SJSA1 (cell line): ENCODE data around the gene KIF16B. TPM values are rescaled to one million over a fixed set of nuclear protein-coding genes. Genes with fewer than 3 reads are reported as not detected.

ENCODE experiments used
- DNase-seq, 2 experiments: peaks; one replicate each; pipeline ENCODE4 v3.0.0-alpha.2; 2015 to 2020; ENCODE audit warnings: low spot score in 2 of 2, low read depth in 1 of 2
- H3K27ac ChIP-seq: fragments of 250-450 bp; sonication (Bioruptor Pico); 2 replicates; pipeline ENCODE4 v1.5.1; 2020; ENCODE audit warnings: mild to moderate bottlenecking, moderate library complexity
- H3K27me3 ChIP-seq: fragments of 250-450 bp; sonication (Bioruptor Pico); replicated peaks from 2 replicates; pipeline ENCODE4 v1.5.1; 2020; ENCODE audit warnings: mild to moderate bottlenecking, moderate library complexity
- H3K36me3 ChIP-seq: fragments of 250-450 bp; sonication (Bioruptor Pico); 2 replicates; pipeline ENCODE4 v1.5.1; 2020; ENCODE audit warnings: mild to moderate bottlenecking
- H3K4me1 ChIP-seq: fragments of 250-450 bp; sonication (Bioruptor Pico); replicated peaks from 2 replicates; pipeline ENCODE4 v1.6.1; 2021; ENCODE audit warnings: mild to moderate bottlenecking
- H3K4me3 ChIP-seq: fragments of 250-450 bp; sonication (Bioruptor Pico); 2 replicates; pipeline ENCODE4 v1.5.1; 2020; ENCODE audit warnings: mild to moderate bottlenecking
- H3K9me3 ChIP-seq: fragments of 250-450 bp; sonication (Bioruptor Pico); replicated peaks from 2 replicates; pipeline ENCODE4 v1.5.1; 2020; ENCODE audit warnings: mild to moderate bottlenecking
- total RNA-seq: library from RNA; depleted of rRNA; stranded (reverse); fragments of >200 nt; shearing (Covaris generic); gene quantifications from 2 replicates; pipeline ENCODE4 v1.2.3, GENCODE V29; 2014; rRNA removed

Gene KIF16B
- 1.9 and 3.7 TPM in 2 replicates for total RNA-seq

GRCh38 chr20:16573001-16573965 is at the start of gene KIF16B:
Gene KIF16B, minus strand, starts transcription at chr20:16573448. Its CDS starts 173 bp downstream, at chr20:16573275.
- Histone ChIP-seq H3K27ac (no peak within 1 kb of the TSS), H3K27me3 (no peaks in the 10 kb centered on the region), H3K4me1 (no peaks in the 10 kb centered on the region), H3K9me3 (no peaks in the 10 kb centered on the region), H3K36me3 (no peaks in the 10 kb centered on the region), H3K4me3 (peak within 1 kb of the TSS; percentile 44)
- DNase-seq, result peak; percentile 69 to 72

GRCh38 chr20:16622501-16622900 is 49.3 kb upstream of the KIF16B start:
- Histone ChIP-seq H3K27me3 (no peaks in the 10 kb centered on the region), H3K36me3 (no peaks in the 10 kb centered on the region), H3K27ac (no peak overlapping the region), H3K9me3 (no peaks in the 10 kb centered on the region; the same call in 1 of the 2 replicates), H3K4me3 (no peak overlapping the region), H3K4me1 (no peaks in the 10 kb centered on the region)
- DNase-seq, result no peak

- no peak overlapping the region for H3K4me3 ChIP-seq
- H3K27me3 ChIP-seq, result no peaks in the 10 kb centered on the region
- H3K4me1 ChIP-seq, result no peaks in the 10 kb centered on the region
- no peak for DNase-seq
- no peak overlapping the region for H3K27ac ChIP-seq
- no peaks in the 10 kb centered on the region; the same call in 1 of the 2 replicates for H3K9me3 ChIP-seq
- H3K36me3 ChIP-seq, result no peaks in the 10 kb centered on the region
These were observed 48.3 kb upstream of the KIF16B start for GRCh38 chr20:16621435-16622141.

GRCh38 chr20:16620961-16621360 is 47.7 kb upstream of the KIF16B start:
- no peaks in the 10 kb centered on the region for H3K27me3 ChIP-seq
- no peaks in the 10 kb centered on the region for H3K4me1 ChIP-seq
- H3K27ac ChIP-seq, result no peak overlapping the region
- DNase-seq, result no peak
- H3K36me3 ChIP-seq, result no peaks in the 10 kb centered on the region
- no peaks in the 10 kb centered on the region; the same call in 1 of the 2 replicates for H3K9me3 ChIP-seq
- H3K4me3 ChIP-seq, result no peak overlapping the region

DNA sequence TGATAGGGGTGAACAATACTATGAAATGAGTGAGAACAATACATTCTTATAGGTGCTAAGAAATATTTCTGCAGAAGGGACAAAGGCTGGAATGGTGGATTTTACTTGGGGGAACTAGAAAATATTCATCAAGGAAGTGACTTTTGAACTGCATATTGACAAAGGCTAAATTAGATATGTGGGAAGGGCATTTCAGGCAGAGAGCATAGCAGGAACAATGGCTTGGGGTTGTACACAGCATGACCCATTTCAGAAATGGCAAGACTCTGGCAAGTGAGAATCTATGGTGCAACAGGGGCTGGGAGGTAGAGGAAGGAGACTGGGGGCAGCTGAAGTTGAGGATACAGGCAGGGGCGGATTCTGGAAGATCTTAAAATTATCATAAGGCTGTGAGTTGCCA is 46.7 kb upstream of the KIF16B start:
- no peaks in the 10 kb centered on the region for H3K27me3 ChIP-seq
- H3K9me3 ChIP-seq, result no peaks in the 10 kb centered on the region; the same call in 1 of the 2 replicates
- no peak for DNase-seq
- no peak overlapping the region for H3K4me3 ChIP-seq
- no peaks in the 10 kb centered on the region for H3K36me3 ChIP-seq
- H3K4me1 ChIP-seq, result no peaks in the 10 kb centered on the region
- H3K27ac ChIP-seq, result no peak overlapping the region

DNA sequence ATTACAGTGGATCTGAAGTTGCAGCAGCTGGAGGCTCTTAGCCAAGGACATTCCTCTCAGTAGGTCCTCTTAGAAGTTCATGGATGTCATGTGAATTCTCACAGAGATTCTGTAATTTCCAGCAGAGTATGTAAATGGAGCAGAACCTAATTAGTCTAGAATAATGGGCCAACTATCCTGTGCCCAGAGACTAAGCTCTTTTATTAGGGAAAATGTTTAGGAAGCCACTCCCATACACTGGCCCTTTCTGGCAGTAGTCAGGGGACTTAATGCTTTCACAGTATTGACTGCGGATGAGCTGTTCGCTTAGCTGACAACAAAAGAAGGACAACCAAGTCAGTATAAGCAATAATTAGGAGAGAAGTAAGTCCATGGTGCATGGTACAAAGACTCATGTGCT is 43.8 kb upstream of the KIF16B start:
- no peaks in the 10 kb centered on the region for H3K4me1 ChIP-seq
- no peak for DNase-seq
- no peak overlapping the region for H3K4me3 ChIP-seq
- H3K27me3 ChIP-seq, result no peaks in the 10 kb centered on the region
- H3K9me3 ChIP-seq, result no peaks in the 10 kb centered on the region; the same call in 1 of the 2 replicates
- H3K36me3 ChIP-seq, result no peaks in the 10 kb centered on the region
- H3K27ac ChIP-seq, result no peak overlapping the region

- Histone ChIP-seq H3K9me3 (no peaks in the 10 kb centered on the region; the same call in 1 of the 2 replicates), H3K4me1 (no peaks in the 10 kb centered on the region), H3K4me3 (no peak overlapping the region), H3K27me3 (no peaks in the 10 kb centered on the region), H3K27ac (no peak overlapping the region), H3K36me3 (no peaks in the 10 kb centered on the region)
- no peak for DNase-seq
These were observed 43.1 kb upstream of the KIF16B start for GRCh38 chr20:16616317-16616716.

DNA sequence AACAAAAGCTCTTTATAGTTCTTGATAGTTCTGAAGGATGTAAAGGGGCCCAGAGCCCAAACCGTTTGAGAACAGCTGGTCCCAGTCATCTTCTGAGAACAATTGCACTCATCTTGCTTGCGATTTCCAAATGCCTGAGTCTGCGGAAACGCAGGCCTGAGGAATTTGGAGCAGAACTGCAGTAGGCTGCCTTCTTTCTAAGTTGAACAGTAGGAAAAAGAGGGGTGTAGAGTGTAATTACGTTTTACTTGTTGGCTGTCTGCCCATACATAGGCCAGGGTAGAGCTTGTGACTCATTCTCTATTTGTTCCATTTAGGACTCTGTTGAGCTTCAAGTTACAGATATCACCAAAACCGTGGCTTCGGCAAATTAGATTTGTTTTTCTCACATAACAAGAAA is 42.0 kb upstream of the KIF16B start:
- H3K9me3 ChIP-seq, result no peaks in the 10 kb centered on the region; the same call in 1 of the 2 replicates

DNA sequence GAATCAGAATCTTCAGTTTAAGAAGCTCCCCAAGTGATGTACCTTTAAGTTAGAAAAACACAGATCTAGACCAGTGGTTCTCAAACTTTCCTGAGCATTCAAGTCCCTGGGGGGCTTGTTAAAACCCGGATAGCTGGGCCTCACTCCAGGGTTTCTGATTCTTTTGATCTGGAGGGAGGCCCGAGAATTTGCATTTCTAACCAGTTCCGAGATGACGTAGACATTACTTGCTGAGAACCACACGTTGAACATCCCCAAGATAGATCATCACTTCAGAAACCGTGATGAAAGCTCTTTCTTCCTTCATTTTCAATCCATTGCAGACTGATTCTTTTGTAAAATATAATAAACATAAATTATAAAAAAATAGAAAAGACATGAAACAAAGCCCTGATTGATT is 40.7 kb upstream of the KIF16B start:
- no peaks in the 10 kb centered on the region for H3K36me3 ChIP-seq
- no peaks in the 10 kb centered on the region for H3K4me1 ChIP-seq
- H3K27ac ChIP-seq, result no peak overlapping the region
- H3K27me3 ChIP-seq, result no peaks in the 10 kb centered on the region
- H3K4me3 ChIP-seq, result no peak overlapping the region
- no peaks in the 10 kb centered on the region for H3K9me3 ChIP-seq
- no peak for DNase-seq

More for the DNA sequence above, 42.0 kb upstream of the KIF16B start:
- Histone ChIP-seq H3K27ac (no peak overlapping the region), H3K4me3 (no peak overlapping the region), H3K36me3 (no peaks in the 10 kb centered on the region), H3K27me3 (no peaks in the 10 kb centered on the region), H3K4me1 (no peaks in the 10 kb centered on the region)
- DNase-seq, result no peak

DNA sequence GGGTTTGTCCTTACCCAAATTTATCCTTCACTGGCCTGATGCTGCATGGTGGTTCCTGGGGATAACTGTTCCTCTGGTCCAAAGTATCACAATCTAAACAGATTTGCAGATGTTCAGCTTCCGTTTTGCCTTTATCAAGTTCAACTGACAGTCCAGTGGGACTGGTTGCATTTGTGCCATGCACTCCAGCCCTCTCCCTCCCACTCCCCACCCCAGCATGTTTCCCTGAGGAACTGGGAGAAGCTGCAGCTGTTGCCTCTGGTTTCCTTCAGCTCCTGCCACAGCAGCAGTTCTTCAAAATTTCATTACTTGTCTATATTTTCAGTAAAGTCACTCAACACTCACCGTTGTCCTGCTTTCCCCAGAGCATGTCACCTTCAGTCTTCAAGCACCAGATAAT is 39.5 kb upstream of the KIF16B start:
- DNase-seq, result no peak
- Histone ChIP-seq H3K27me3 (no peaks in the 10 kb centered on the region), H3K4me3 (no peak overlapping the region), H3K9me3 (no peaks in the 10 kb centered on the region), H3K4me1 (no peaks in the 10 kb centered on the region), H3K27ac (no peak overlapping the region), H3K36me3 (no peaks in the 10 kb centered on the region)

GRCh38 chr20:16611817-16612216 is 38.6 kb upstream of the KIF16B start:
- DNase-seq, result no peak
- no peaks in the 10 kb centered on the region for H3K4me1 ChIP-seq
- no peak overlapping the region for H3K4me3 ChIP-seq
- no peaks in the 10 kb centered on the region for H3K27me3 ChIP-seq
- H3K9me3 ChIP-seq, result no peaks in the 10 kb centered on the region
- H3K27ac ChIP-seq, result no peak overlapping the region
- H3K36me3 ChIP-seq, result no peaks in the 10 kb centered on the region

- no peak for DNase-seq
- Histone ChIP-seq H3K9me3 (no peaks in the 10 kb centered on the region), H3K4me3 (no peak overlapping the region), H3K27ac (no peak overlapping the region), H3K36me3 (no peaks in the 10 kb centered on the region), H3K4me1 (no peaks in the 10 kb centered on the region), H3K27me3 (no peaks in the 10 kb centered on the region)
These were observed 35.8 kb upstream of the KIF16B start for GRCh38 chr20:16609066-16609465.

DNA sequence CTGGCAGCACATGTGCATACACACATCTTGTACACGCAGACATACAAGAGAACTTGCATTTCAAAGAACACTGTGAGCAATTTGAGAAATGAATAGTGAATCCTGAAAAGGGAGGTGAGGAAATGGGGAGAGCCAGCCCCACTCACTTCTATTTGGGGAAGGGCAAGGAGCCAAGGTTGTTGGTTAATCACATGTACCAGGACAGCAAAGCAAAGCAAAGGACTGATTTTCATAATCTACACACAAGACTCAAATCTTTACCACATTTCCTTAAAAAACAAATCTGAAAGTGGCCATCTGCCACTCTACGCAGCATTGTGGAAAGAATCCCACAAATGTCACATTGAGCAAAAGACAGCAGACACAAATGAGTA is 35.0 kb upstream of the KIF16B start:
- Histone ChIP-seq H3K4me1 (no peaks in the 10 kb centered on the region), H3K4me3 (no peak overlapping the region), H3K27ac (no peak overlapping the region), H3K9me3 (no peaks in the 10 kb centered on the region), H3K36me3 (no peaks in the 10 kb centered on the region), H3K27me3 (no peaks in the 10 kb centered on the region)
- DNase-seq, result no peak
